ENCODE measurements around the gene CDH16.

GRCh38 chr16:66871840-66872239 lies 46.8 kb downstream of the CDH16 start:
- TF ChIP-seq CTCF (IDR thresholded peaks at IDR 0.05; ENCODE audit: low read depth, low read length) (no peak), EZH2phosphoT487 (IDR thresholded peaks at IDR 0.05; ENCODE audit: low read depth) (no peak)
